Hepatocyte (in vitro differentiated cells): ENCODE results near the gene ASIC1.
"Not testable (repeated sequence)": the region's sequence is repeated elsewhere in the genome, so short reads cannot be mapped to it uniquely, and the experiment has no call there.

Experiments
- EZH2 ChIP-seq: fragments of 200-600 bp; sonication (generic); IDR thresholded peaks from 2 replicates; pipeline ENCODE4 v1.6.1; 2016; ENCODE audit warnings: antibody characterized with exemption, mild to moderate bottlenecking, borderline replicate concordance
- EZH2phosphoT487 ChIP-seq: fragments of 200-600 bp; sonication (generic); IDR thresholded peaks from one replicate; pipeline ENCODE4 v1.6.1; 2018; ENCODE audit warnings: antibody characterized with exemption, mild to moderate bottlenecking, low read depth, moderate library complexity; ENCODE audit not compliant: unreplicated experiment, severe bottlenecking
- TF ChIP-seq, protein P1 (sequence below): fragments of 200-600 bp; sonication (generic); IDR thresholded peaks from 2 replicates; pipeline ENCODE4 v1.5.1; 2016; ENCODE audit warnings: antibody characterized with exemption, mild to moderate bottlenecking; ENCODE audit not compliant: poor library complexity

DNA sequence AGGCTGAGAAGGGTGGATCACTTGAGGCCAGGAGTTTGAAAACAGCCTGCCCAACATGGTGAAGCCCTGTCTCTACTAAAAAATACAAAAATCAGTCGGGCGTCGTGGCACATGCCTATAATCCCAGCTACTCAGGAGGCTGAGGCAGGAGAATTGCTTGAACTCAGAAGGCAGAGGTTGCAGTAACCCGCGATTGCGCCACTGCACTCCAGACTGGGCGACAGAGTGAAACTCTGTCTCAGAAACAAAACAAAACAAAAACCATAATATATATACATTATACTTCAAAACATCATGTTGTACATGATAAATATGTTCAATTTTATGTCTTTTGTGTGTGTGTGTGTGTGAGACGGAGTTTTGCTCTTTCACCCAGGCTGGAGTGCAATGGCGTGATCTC, 26.9 kb upstream of the ASIC1 start:
- TF ChIP-seq, protein P1, sequence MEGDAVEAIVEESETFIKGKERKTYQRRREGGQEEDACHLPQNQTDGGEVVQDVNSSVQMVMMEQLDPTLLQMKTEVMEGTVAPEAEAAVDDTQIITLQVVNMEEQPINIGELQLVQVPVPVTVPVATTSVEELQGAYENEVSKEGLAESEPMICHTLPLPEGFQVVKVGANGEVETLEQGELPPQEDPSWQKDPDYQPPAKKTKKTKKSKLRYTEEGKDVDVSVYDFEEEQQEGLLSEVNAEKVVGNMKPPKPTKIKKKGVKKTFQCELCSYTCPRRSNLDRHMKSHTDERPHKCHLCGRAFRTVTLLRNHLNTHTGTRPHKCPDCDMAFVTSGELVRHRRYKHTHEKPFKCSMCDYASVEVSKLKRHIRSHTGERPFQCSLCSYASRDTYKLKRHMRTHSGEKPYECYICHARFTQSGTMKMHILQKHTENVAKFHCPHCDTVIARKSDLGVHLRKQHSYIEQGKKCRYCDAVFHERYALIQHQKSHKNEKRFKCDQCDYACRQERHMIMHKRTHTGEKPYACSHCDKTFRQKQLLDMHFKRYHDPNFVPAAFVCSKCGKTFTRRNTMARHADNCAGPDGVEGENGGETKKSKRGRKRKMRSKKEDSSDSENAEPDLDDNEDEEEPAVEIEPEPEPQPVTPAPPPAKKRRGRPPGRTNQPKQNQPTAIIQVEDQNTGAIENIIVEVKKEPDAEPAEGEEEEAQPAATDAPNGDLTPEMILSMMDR = not testable (repeated sequence)
- not testable (repeated sequence) for TF ChIP-seq EZH2phosphoT487, EZH2
